Left colon (tissue), 2 donors: ENCODE data around the gene EVI5L. TPM values are rescaled to one million over a fixed set of nuclear protein-coding genes. Genes with fewer than 3 reads are reported as not detected.
"Not testable (repeated sequence)": the region's sequence is repeated elsewhere in the genome, so short reads cannot be mapped to it uniquely, and the experiment has no call there.

Source experiments
- ATAC-seq: fragments of 200-7000 bp; cut with Tn5 transposase; one replicate; pipeline ENCODE4 v1.9.1; 2020; ENCODE audit warnings: mild to moderate bottlenecking, moderate library complexity
- DNase-seq, 2 donors: peaks; one replicate each; pipeline ENCODE4 v3.0.0-alpha.2; 2020
- intact Hi-C, 2 donors: fragments of 100-400 bp; cut with DNase I in 1 of 2; cut with micrococcal nuclease in 1 of 2; formaldehyde crosslinking; loops; one replicate each; pipeline versions ENCODE4 v1.11.2 to v1.14.0; 2022; cut with DNase I, micrococcal nuclease
- total RNA-seq, 2 donors: library from RNA; stranded (reverse); fragmentation: NEBNext Ultra II Directional; extraction: Animal tissue kit (Norgen Biotek cat#: 25700); gene quantifications; one replicate each; pipeline ENCODE4 v1.2.1, GENCODE V29; 2021
- donor health status: DM: no; HTN: no; CAD: no.
- donor health status: DM: yes; HTN: yes; CAD: no.

Gene EVI5L
- total RNA-seq, 2 donors from 2014 or later: 10.5 to 13.1 TPM

DNA sequence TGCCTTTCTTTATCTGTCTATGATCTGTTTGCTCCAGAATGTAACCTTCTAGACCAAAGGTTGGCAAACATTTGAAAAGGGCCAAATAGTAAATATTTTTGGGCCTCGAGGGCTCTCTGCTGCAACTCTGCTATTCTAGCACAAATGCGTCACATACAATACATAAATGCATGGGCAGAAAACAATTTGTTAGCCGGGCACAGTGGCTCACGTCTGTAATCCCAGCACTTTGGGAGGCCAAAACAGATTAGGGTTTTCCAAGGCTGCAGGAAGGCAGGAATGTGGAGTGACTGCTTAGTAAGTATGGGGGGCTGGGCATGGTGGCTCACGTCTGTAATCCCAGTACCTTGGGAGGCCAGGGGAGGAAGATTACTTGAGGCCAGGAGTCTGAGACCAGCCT lies 21.9 kb upstream of the EVI5L start:
- intact Hi-C loops: loop anchor here in 1 of 2 donors (10.0 kb wide), 1 partner anchor 243 kb away; no protein-coding TSS in a partner anchor
- DNase-seq (no peak), ATAC-seq (no peak)

DNA sequence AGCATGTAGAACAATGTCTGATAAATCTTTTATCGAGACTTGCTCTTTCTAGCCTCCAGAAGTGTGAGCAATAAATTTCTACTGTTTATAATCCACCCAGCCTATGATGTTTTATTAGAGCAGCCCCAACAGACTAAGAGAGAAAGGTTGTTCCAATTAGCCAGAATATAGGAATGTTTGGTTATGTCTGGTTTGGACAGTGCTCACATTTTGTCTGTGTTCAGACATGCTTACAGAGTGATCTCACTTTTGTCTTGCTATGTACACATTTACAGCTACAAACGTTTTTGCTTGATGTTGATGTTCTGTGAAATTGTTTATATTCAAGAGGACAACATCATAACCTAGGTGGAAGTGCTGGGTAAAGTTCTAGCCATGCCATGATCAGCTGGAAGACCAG lies 18.0 kb upstream of the EVI5L start:
- no peak for DNase-seq
- ATAC-seq: no peak
- intact Hi-C loops: no loop called here

DNA sequence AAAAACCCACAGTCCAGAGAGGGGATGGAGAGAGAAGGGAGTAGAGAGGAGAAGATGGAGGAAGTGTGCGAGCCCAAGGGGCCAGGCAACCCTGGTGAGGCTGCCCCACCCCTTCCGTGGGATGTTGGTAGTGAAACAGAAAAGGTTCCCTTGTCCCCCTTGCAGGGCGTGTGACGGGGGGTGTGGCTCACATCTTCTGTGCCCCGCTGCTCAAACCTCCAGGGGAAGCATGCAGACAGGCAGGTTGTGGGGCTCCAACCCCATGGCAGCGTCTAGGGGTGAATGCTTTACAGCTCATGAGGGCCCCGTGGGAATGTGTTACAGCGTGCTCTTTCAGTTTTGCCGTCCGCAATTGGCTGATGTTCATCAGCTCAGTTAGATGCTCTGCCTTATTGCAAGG lies 14.7 kb upstream of the EVI5L start:
- no peak for ATAC-seq
- DNase-seq: no peak
- intact Hi-C loops: no loop called here

DNA sequence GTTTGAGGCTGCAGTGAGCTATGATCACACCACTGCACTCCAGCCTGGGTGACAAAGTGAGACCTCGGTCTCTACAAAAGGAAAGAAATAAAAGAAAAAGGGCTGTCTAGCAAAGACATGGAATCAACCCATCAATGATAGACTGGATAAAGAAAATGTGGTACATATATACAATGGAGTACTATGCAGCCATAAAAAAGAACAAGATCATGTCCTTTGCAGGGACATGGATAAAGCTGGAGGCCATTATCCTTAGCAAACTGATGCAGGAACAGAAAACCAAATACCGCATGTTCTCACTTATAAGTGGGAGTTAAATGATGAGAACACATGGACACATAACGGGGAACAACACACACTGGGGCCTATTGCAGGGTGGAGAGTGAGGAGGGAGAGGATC lies 14.0 kb upstream of the EVI5L start:
- DNase-seq, intact Hi-C loops, ATAC-seq: not testable (repeated sequence)

DNA sequence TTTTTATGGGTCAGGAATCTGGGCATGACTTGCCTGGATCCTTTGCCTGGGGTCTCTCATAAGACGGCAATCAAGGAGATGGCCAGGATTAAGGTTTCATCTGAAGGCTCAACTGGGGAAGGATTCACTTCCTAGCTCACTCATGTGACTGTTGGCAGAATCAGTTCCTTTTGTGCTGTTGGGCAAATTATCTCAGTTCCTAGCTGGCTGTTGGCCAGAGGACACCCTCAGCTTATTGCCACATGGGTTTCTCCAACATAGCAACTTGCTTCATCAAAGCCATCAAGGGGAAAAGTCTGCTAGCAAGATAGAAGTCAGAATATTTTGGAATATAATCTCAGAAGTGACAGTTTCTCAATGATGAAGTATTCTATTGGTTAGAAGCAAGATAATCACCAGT lies 12.2 kb upstream of the EVI5L start:
- intact Hi-C loops: no loop called here
- ATAC-seq (no peak), DNase-seq (no peak)

DNA sequence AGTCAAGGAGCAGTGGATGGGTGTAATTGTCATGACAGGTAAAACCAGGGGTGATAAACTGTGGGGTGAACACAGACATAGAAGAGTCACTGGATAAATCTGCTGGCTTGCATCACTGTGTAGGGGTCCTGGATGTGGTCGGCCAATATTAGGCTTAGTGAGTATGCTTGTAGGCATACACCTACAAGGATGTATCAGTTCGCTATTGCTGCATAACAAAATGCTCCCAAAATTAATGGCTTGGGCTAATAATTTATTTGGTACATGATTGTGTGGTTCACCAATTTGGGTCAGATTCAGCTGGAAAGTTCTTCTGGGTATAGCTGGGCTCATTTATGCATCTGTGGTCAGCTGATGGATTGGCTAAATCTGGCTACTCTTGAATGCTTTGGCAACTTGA lies 11.2 kb upstream of the EVI5L start:
- DNase-seq: no peak
- intact Hi-C loops: no loop called here
- no peak for ATAC-seq

DNA sequence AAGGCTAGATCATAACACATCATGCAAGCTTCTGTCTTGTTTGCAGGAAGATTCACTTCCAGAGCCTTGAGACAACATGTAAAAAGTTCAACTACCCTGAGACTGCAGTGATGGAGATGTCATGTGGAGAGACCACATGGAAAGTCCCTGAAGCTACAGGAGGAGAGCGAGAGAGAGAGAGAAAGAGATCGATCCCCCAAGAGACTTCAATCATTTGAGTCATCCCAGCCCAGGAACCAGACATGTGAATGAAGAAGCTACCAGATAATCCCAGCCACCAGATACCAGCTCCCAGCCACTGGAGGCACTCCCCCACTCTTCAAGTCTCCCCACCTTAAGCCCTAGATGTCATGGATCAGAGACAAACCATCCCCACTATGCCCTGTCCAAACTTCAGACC lies 10.7 kb upstream of the EVI5L start:
- ATAC-seq (no peak), DNase-seq (no peak)
- intact Hi-C loops: no loop called here

DNA sequence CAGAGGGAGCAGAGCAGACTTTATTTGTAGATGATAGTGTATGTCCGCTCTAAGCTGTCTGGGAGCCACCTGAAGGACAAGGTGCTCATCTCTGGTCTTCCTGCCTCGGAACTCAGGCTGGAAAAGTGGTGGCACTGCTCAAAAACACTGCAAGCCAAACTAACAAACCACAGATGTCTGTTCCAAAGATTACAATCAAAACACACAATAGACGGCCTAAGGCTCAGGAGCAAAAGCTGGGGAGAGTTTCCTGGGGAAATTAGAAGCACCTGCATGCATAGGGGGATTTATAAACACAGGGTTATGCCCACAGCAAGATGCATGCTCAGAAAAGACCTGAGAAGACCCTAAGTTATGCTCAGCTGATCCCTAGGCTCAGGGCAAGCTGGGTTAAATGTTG lies 9.4 kb upstream of the EVI5L start:
- intact Hi-C loops: no loop called here
- DNase-seq: no peak
- ATAC-seq: no peak

DNA sequence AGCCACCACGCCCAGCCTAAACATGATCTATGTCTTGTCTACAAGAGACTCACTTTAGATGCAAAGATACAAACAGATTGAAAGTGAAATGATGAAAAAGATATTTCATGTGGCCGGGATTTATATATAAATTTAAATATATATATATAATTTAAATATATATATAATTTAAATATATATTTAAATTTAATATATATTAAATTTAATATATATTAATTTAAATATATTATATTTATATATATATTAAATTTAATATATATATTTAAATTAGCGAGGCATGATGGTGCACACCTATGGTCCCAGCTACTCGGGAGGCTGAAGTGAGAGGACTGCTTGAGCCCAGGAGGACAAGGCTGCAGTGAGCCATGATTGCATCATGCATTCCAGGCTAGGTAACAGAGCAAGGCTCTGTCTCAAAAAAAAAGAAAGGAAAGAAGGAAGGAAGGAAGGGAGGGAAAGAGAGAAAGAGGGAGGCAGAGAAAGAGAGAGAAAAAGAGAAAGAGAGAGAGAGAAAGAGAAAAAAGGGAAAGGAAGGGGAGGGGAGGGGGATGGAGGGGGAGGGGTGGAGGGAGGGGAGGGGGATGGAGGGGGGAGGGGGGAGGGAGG lies 7.0 kb upstream of the EVI5L start:
- ATAC-seq: no peak
- no peak for DNase-seq
- intact Hi-C loops: no loop called here

DNA sequence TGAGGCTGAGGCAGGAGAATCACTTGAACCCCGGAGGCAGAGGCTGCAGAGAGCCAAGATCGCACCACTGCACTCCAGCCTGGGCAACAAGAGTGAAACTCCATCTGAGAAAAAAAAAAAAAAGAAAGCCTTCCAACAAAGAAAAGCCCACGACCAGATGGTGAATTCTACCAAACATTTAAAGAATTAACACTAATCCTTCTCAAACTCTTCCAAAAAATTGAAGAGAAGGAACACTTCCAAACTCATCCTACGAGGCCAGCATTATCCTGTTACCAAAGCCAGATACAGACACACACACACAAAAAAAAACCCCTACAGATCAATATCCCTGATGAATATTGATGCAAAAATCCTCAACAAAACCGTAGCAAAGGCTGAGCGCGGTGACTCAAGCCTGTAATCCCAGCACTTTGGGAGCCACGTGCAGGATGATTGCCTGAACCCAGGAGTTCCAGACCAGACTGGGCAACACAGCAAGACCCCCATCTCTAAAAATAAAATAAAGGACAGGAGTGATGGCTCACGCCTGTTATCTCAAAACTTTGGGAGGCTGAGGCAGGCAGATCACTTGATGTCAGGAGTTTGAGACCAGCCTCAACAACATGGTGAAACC lies 6.2 kb upstream of the EVI5L start:
- DNase-seq (no peak), ATAC-seq (no peak)
- intact Hi-C loops: no loop called here

DNA sequence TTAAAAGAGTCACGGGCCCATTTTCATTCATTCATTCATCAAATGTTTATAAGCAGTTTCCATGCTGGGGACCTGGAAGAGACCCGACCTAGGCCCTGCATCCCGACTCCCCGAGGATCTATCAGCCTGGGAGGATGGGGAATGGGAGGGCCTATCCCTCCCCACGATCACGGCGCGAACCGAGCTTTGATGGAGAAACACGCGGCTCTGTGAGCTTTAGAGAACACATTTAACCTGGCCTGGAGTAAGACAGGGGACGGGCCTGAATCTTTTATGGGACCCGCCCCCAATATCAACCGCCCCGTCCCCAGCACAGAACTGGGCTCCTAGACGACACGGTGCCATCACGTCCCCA lies 875 bp upstream of the EVI5L start:
- ATAC-seq: no peak
- DNase-seq: no peak
- intact Hi-C loops: no loop called here

DNA sequence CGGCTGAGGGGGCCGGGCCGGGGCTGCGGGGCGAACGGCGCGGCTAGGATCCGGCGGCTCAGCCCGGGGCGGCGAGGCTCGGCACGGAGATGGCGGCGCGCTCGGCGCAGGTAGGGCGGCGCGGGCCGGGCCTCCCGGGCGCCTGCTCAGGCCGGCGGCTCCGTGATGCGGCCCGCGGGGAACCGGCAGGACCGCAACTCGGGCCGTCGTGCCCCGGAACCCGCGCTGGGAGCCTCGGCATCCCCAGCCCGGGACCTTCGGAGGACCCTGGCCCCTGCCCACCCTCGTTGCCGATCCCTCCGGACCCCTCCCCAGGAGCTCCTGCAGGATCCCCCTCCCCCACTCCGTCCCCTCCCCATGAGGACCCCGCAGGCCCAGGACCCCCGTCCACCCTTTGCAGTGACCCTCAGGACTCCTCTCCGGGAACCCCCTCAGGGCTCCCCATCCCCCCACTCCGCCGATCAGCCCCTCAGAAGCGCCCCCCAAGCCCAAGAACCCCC lies 304 bp downstream of the EVI5L start:
- intact Hi-C loops: no loop called here
- DNase-seq (peak; percentile 48 to 51), ATAC-seq (no peak)

DNA sequence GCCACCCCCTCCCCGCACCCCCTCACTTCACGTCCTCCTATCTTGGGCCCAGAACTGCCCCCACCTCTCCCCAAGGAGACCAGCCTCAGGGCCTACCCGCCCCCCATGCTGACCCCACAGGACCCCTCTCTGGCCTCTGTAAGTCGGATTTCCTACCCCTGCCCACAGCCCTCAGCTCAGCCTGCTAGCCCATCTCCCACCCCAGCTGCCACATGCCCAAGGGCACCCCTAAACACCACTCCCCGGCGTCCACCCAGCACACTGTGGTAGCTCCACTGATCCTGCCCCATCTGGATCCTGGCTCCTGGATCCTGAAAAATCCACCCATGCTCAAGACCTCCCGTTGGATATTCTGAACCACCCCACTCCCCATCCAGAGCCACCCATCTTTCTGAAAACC lies 805 bp downstream of the EVI5L start:
- ATAC-seq (no peak), DNase-seq (no peak)
- intact Hi-C loops: no loop called here

DNA sequence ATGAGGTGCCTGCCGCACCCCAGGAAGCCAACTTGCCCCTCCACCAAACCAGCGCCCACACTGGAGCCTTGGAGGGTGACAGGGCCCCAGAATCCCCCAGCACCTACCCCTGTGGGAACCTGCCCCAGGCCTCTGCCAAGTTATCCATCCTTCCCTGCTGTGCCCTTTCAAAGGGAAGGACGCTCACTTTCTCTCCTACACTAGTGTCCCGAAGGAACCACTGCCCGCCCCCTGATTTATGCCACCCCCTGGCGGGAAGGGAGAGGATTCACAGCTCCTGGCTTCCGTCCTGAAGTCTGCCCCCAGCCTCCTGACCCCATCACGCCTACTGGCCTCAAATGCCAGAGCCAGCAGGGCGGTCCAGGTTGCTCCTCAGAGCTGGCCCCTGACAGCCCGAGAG lies 1.4 kb downstream of the EVI5L start:
- DNase-seq (no peak), ATAC-seq (no peak)
- intact Hi-C loops: no loop called here

DNA sequence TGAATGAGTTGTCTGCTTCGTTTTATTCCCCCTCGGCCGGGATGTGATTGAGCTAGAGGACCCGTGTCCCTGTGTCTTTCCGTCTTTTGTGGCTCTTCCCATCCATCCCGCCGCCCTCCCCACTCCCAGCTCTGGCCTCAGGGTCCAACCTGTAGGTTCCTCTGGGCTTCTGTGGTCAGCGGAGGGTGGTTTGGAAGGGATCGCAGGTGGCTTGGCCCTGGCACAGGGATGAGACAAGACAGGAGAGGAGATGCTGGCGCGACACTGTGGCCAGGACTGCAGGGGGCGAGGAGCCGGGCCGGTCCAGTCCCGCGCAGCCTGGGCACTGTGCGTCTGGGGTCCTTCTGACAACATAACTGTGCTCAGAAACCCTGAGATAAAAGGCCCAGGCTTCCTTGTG lies 2.0 kb downstream of the EVI5L start:
- intact Hi-C loops: no loop called here

DNA sequence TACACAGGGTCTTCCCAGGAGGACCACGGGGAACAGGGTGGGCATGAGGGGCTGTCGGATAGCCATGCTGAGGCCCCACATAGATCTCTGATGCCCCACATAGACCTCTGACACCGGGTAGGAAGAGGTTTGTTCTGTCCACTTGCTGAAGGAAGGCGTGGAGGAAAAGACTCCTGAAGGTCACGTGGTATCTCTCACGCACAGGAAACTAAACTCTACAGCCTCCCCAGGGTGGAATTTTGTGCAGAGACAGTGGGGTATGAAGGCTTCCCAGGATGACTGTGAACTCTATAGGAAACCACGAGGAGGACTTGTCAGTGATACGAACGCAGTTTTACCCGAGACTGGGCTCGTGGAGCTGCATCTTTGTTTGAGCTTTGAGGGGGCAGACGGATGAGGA lies 2.8 kb downstream of the EVI5L start:
- ATAC-seq (no peak), DNase-seq (no peak)
- intact Hi-C loops: no loop called here

More for the DNA sequence above, 2.0 kb downstream of the EVI5L start:
- DNase-seq (no peak), ATAC-seq (no peak)

DNA sequence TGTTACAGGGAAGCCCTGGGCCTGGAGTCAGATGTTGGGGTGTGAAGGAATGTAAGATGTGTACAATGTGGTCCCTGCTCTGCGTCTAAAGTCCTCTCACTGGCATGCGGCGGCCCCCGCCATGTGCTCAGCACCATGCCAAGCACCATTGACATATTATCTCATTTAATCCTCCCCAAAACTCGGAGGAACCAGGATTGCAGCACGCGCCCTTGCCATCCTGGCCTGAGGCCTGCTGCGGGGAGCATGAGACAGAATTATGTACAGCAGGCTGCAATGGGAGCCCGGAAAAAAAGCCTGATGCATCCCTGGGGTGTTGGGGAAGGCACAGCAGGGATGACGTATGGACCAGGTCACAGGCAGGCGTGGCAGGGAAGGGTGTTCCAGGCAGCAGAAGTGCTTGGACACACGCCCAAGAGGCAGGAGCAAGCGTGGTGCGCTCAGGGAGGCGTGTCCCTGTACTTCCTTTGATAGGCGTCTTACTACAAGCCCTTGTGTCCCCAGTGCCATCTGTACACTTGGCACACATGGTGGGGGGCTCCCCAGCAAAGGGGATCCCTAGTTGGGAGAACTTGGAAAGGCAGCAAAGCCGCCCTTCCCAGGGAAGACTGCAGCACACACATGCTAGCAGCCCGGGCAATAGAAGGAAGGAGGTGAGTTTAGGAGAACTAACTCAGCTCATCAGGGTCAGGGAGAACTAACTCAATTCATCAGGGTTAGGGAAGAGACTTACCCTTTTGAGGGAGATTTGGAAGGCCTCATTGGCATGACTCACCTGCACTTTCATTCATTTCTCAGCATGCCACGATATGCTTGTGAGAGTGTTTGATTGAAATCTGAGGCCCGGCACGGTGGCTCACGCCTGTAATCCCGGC lies 3.4 kb downstream of the EVI5L start:
- DNase-seq (peak; percentile 91 to 96), ATAC-seq (peak; percentile 69)
- intact Hi-C loops: no loop called here

DNA sequence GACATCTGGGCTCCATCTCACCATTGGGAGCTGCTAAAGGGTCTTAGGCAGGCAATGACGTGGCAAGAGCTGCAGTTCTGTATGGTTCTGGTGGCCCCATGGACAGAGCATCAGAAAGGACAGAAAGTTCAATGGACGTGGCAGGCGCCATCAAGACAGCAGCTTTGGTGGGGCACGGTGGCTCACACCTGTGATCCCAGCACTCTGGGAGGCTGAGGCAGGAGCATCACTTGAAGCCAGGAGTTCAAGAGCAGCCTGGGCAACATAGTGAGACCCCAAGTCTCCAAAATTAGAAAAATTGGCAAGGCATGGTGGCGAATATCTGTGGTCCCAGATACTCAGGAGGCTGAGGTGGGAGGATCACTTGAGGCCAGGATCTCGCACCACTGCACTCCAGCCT lies 9.5 kb downstream of the EVI5L start:
- ATAC-seq (no peak), DNase-seq (no peak)
- intact Hi-C loops: no loop called here

DNA sequence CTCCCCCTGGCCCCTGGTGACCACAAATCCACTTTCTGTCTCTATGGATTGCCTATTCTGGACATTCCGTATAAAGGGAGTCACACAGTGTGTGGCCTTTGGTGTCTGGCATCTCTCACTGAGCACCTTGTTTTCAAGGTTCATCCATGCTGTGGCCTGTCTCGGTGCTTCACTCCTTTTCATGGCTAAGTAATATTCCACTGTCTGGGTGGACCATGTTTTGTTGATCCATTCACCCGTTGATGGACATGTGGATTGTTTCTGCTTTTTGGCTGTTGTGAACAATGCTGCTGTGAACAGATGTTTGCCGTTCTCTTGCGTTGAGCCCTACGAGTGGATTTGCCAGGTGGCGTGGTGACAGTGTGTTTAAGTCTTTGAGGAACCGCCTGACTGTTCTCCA lies 10.6 kb downstream of the EVI5L start:
- intact Hi-C loops: no loop called here
- no peak for DNase-seq
- no peak for ATAC-seq
